H9 (cell line): ENCODE data around the gene PREP. TPM values are rescaled to one million over a fixed set of nuclear protein-coding genes. Genes with fewer than 3 reads are reported as not detected.

Source experiments
- DNase-seq: peaks from one replicate; pipeline ENCODE4 v3.0.0-alpha.2; 2017
- H2AFZ ChIP-seq: one replicate; pipeline ENCODE4 v1.6.1; 2013; ENCODE audit warnings: mild to moderate bottlenecking, low read length, control low read depth, moderate library complexity
- H2AK5ac ChIP-seq: 2 replicates; pipeline ENCODE4 v1.6.1; 2013; ENCODE audit warnings: low read length, control low read depth, mixed read lengths; ENCODE audit not compliant: insufficient read length
- H2BK120ac ChIP-seq: one replicate; pipeline ENCODE4 v1.6.1; 2013; ENCODE audit warnings: low read depth, mild to moderate bottlenecking, low read length, control low read depth, inconsistent platforms; ENCODE audit not compliant: poor library complexity, severe bottlenecking
- H2BK12ac ChIP-seq: 2 replicates; pipeline ENCODE4 v1.6.1; 2013; ENCODE audit warnings: low read length, control low read depth, mixed read lengths, low read depth; ENCODE audit not compliant: insufficient read length
- H2BK15ac ChIP-seq: 2 replicates; pipeline ENCODE4 v1.6.1; 2013; ENCODE audit warnings: low read depth, low read length, control low read depth
- H2BK20ac ChIP-seq: one replicate; pipeline ENCODE4 v1.6.1; 2013; ENCODE audit warnings: low read depth, mild to moderate bottlenecking, low read length, control low read depth, inconsistent platforms; ENCODE audit not compliant: poor library complexity, severe bottlenecking
- H2BK5ac ChIP-seq: 2 replicates; pipeline ENCODE4 v1.6.1; 2013; ENCODE audit warnings: low read length, control low read depth, mixed read lengths; ENCODE audit not compliant: insufficient read length
- H3K14ac ChIP-seq: 2 replicates; pipeline ENCODE4 v1.6.1; 2013; ENCODE audit warnings: low read length, control low read depth; ENCODE audit not compliant: insufficient read depth
- H3K18ac ChIP-seq: 2 replicates; pipeline ENCODE4 v1.6.1; 2013; ENCODE audit warnings: low read depth, mild to moderate bottlenecking, mixed read lengths, low read length, control low read depth; ENCODE audit not compliant: insufficient read length
- H3K23ac ChIP-seq: 2 replicates; pipeline ENCODE4 v1.6.1; 2013; ENCODE audit warnings: low read length, control low read depth, mixed read lengths, low read depth; ENCODE audit not compliant: insufficient read length
- H3K23me2 ChIP-seq: 2 replicates; pipeline ENCODE4 v1.6.1; 2013; ENCODE audit warnings: low read depth, mild to moderate bottlenecking, mixed read lengths, low read length, control low read depth; ENCODE audit not compliant: insufficient read length, poor library complexity, severe bottlenecking
- H3K27ac ChIP-seq: 2 replicates; pipeline ENCODE4 v1.5.1; 2013; ENCODE audit warnings: low read length, control low read depth, mixed read lengths, low read depth; ENCODE audit not compliant: insufficient read length
- H3K27me3 ChIP-seq: 2 replicates; pipeline ENCODE4 v1.6.1; 2013; ENCODE audit warnings: low read length, control low read depth, inconsistent platforms; ENCODE audit not compliant: insufficient read depth
- H3K4ac ChIP-seq: 2 replicates; pipeline ENCODE4 v1.6.1; 2013; ENCODE audit warnings: low read depth, mild to moderate bottlenecking, control low read depth, inconsistent platforms, low read length, moderate library complexity
- H3K4me1 ChIP-seq: 2 replicates; pipeline ENCODE4 v1.6.1; 2013; ENCODE audit warnings: low read length, control low read depth, inconsistent platforms; ENCODE audit not compliant: insufficient read depth
- H3K4me2 ChIP-seq: 2 replicates; pipeline ENCODE4 v1.6.1; 2013; ENCODE audit warnings: low read length, control low read depth, mixed read lengths; ENCODE audit not compliant: insufficient read length, insufficient read depth
- H3K56ac ChIP-seq: 2 replicates; pipeline ENCODE4 v1.6.1; 2013; ENCODE audit warnings: low read depth, mild to moderate bottlenecking, mixed read lengths, low read length, control low read depth; ENCODE audit not compliant: insufficient read length
- H3K79me1 ChIP-seq: 2 replicates; pipeline ENCODE4 v1.6.1; 2013; ENCODE audit warnings: low read depth, mild to moderate bottlenecking, moderate library complexity, low read length, control low read depth, inconsistent platforms; ENCODE audit not compliant: insufficient read depth, poor library complexity, severe bottlenecking
- H3K79me2 ChIP-seq: 2 replicates; pipeline ENCODE4 v1.6.1; 2013; ENCODE audit warnings: low read length, control low read depth, inconsistent platforms; ENCODE audit not compliant: insufficient read depth
- H3K9ac ChIP-seq: 2 replicates; pipeline ENCODE4 v1.6.1; 2013; ENCODE audit warnings: low read length, control low read depth, mixed read lengths; ENCODE audit not compliant: insufficient read length; ENCODE audit errors: extremely low read depth
- H3K9me3 ChIP-seq: one replicate; pipeline ENCODE4 v1.6.1; 2013; ENCODE audit warnings: low read depth, low read length, inconsistent platforms; ENCODE audit not compliant: control insufficient read depth
- H3T11ph ChIP-seq: one replicate; pipeline ENCODE4 v1.6.1; 2013; ENCODE audit warnings: mild to moderate bottlenecking, low read length, control low read depth, inconsistent platforms
- H4K20me1 ChIP-seq: one replicate; pipeline ENCODE4 v1.6.1; 2013; ENCODE audit not compliant: control insufficient read depth, insufficient read length, insufficient read depth
- H4K5ac ChIP-seq: 2 replicates; pipeline ENCODE4 v1.6.1; 2013; ENCODE audit warnings: low read depth, mild to moderate bottlenecking, mixed read lengths, low read length, control low read depth; ENCODE audit not compliant: insufficient read length
- H4K8ac ChIP-seq: replicated peaks from 2 replicates; pipeline ENCODE4 v1.6.1; 2013; ENCODE audit warnings: low read length, control low read depth, mixed read lengths, low read depth; ENCODE audit not compliant: insufficient read length
- H4K91ac ChIP-seq: 2 replicates; pipeline ENCODE4 v1.6.1; 2013; ENCODE audit warnings: low read depth, mild to moderate bottlenecking, moderate library complexity, mixed read lengths, low read length, control low read depth; ENCODE audit not compliant: insufficient read length
- H3K27ac Mint-ChIP-seq, 3 experiments: 2 replicates in 2 of 3; 3 replicates in 1 of 3; pipeline ENCODE4 v1.8.0; 2020 to 2021; ENCODE audit warnings: mixed read lengths in 3 of 3, mild to moderate bottlenecking in 1 of 3, moderate library complexity in 1 of 3
- H3K27me3 Mint-ChIP-seq: 2 replicates; pipeline ENCODE4 v1.8.0; 2021; ENCODE audit warnings: low read depth, mild to moderate bottlenecking, moderate library complexity, mixed read lengths
- H3K36me3 Mint-ChIP-seq, 3 experiments: 2 replicates in 2 of 3; 3 replicates in 1 of 3; pipeline ENCODE4 v1.8.0; 2020 to 2021; ENCODE audit warnings: low read depth in 3 of 3, mixed read lengths in 3 of 3; ENCODE audit not compliant: insufficient read depth in 1 of 3
- H3K4me1 Mint-ChIP-seq, 2 experiments: 2 replicates each; pipeline ENCODE4 v1.8.0; 2020; ENCODE audit warnings: mixed read lengths in 2 of 2
- H3K4me3 Mint-ChIP-seq, 2 experiments: 2 replicates in 1 of 2; 3 replicates in 1 of 2; pipeline ENCODE4 v1.8.0; 2020 to 2021; ENCODE audit warnings: mild to moderate bottlenecking in 2 of 2, mixed read lengths in 2 of 2, moderate library complexity in 1 of 2
- H3K9me3 Mint-ChIP-seq, 2 experiments: 2 replicates in 1 of 2; 3 replicates in 1 of 2; pipeline ENCODE4 v1.8.0; 2020; ENCODE audit warnings: mild to moderate bottlenecking in 2 of 2, mixed read lengths in 2 of 2, moderate library complexity in 1 of 2
- CTCF ChIP-seq: fragments of 200-600 bp; sonication (generic); conservative IDR thresholded peaks from 3 replicates; pipeline ENCODE4 v1.8.0; 2021; ENCODE audit warnings: antibody characterized with exemption, mild to moderate bottlenecking
- total RNA-seq: library from RNA; stranded (reverse); gene quantifications from 2 replicates; pipeline ENCODE4 v1.2.1, GENCODE V29; 2021

Gene PREP
- total RNA-seq, 1 experiment from 2014 or later: 54.0 TPM

- Histone ChIP-seq H2AK5ac (no peak overlapping the region), H3K23me2 (no peaks in the 10 kb centered on the region), H3K79me1 (no peaks in the 10 kb centered on the region), H3K9ac (no peak overlapping the region), H3K27ac (no peak overlapping the region), H2AFZ (no peak overlapping the region), H3K79me2 (no peaks in the 10 kb centered on the region), H4K8ac (no peak overlapping the region), H2BK12ac (no peak overlapping the region), H2BK20ac (no peak overlapping the region), H2BK5ac (no peak overlapping the region), H4K5ac (no peak overlapping the region), H3K23ac (no peak overlapping the region), H4K91ac (no peak overlapping the region), H4K20me1 (no peaks in the 10 kb centered on the region), H3K4ac (no peak overlapping the region), H3K18ac (no peak overlapping the region), H3K14ac (no peak overlapping the region), H3K27me3 (no peaks in the 10 kb centered on the region), H2BK15ac (no peak overlapping the region), H3K9me3 (no peaks in the 10 kb centered on the region), H2BK120ac (no peak overlapping the region), H3K56ac (no peak overlapping the region), H3K4me2 (no peak overlapping the region), H3K4me1 (peaks cover 4% of the 10 kb centered on the region; the same call in 1 of the 2 replicates), H3T11ph (no peak overlapping the region)
- Mint-ChIP-seq H3K27me3 (no peaks in the 10 kb centered on the region; the same call in 1 of the 2 replicates), H3K27ac (no peak overlapping the region), H3K9me3 (no peaks in the 10 kb centered on the region; a peak in 1 of 5 replicates), H3K4me1 (peaks cover 29 to 30% of the 10 kb centered on the region in 2 experiments), H3K4me3 (no peak overlapping the region), H3K36me3 (no peaks in the 10 kb centered on the region)
- DNase-seq: no peak
- no peak for TF ChIP-seq CTCF
These were observed 146.3 kb downstream of the PREP start for GRCh38 chr6:105256619-105257018.
